Smooth muscle cell (in vitro differentiated cells): ENCODE results near the gene WAPL. TPM values are rescaled to one million over a fixed set of nuclear protein-coding genes. Genes with fewer than 3 reads are reported as not detected.

Experiments used
- DNase-seq: peaks from one replicate; lab custom pipeline; 2025; ENCODE audit not compliant: unreplicated experiment; lab: John Stamatoyannopoulos, UW
- H2AFZ ChIP-seq: fragments of 200-600 bp; sonication (generic); 2 replicates; pipeline ENCODE4 v1.6.0; 2016; ENCODE audit warnings: antibody characterized with exemption, low read depth, mild to moderate bottlenecking
- H3F3A ChIP-seq: fragments of 200-600 bp; sonication (generic); 2 replicates; pipeline ENCODE4 v1.6.0; 2017; ENCODE audit warnings: antibody characterized with exemption, low read depth
- H3K27ac ChIP-seq: fragments of 200-600 bp; sonication (generic); 2 replicates; pipeline ENCODE4 v1.5.1; 2016; ENCODE audit warnings: low read depth, mild to moderate bottlenecking
- H3K27me3 ChIP-seq: fragments of 200-600 bp; sonication (generic); 2 replicates; pipeline ENCODE4 v1.6.1; 2016; ENCODE audit warnings: low read depth, mild to moderate bottlenecking
- H3K36me3 ChIP-seq: fragments of 200-600 bp; sonication (generic); 2 replicates; pipeline ENCODE4 v1.5.1; 2016; ENCODE audit warnings: low read depth
- H3K4me1 ChIP-seq: fragments of 200-600 bp; sonication (generic); 2 replicates; pipeline ENCODE4 v1.5.1; 2016; ENCODE audit warnings: low read depth
- H3K4me2 ChIP-seq: fragments of 200-600 bp; sonication (generic); 2 replicates; pipeline ENCODE4 v1.6.0; 2016; ENCODE audit warnings: mild to moderate bottlenecking
- H3K4me3 ChIP-seq: fragments of 200-600 bp; sonication (generic); 2 replicates; pipeline ENCODE4 v1.5.1; 2016; ENCODE audit warnings: mild to moderate bottlenecking
- H3K79me2 ChIP-seq: fragments of 200-600 bp; sonication (generic); 2 replicates; pipeline ENCODE4 v1.6.0; 2016; ENCODE audit warnings: low read depth, mild to moderate bottlenecking
- H3K9ac ChIP-seq: fragments of 200-600 bp; sonication (generic); 2 replicates; pipeline ENCODE4 v1.6.0; 2016; ENCODE audit warnings: low read depth
- H3K9me3 ChIP-seq: fragments of 200-600 bp; sonication (generic); replicated peaks from 2 replicates; pipeline ENCODE4 v1.5.1; 2016; ENCODE audit warnings: low read depth
- H4K20me1 ChIP-seq: fragments of 200-600 bp; sonication (generic); 2 replicates; pipeline ENCODE4 v1.6.0; 2016; ENCODE audit warnings: low read depth
- WGBS: methylation state at CpG from one replicate; pipeline ENCODE4 v1.1.7; 2016; ENCODE audit warnings: low lambda C conversion rate; 5-methylcytosine and 5-hydroxymethylcytosine counted together
- polyA plus RNA-seq: library from polyadenylated mRNA; unstranded; fragments of >200 nt; fragmentation: Nextera tagmentation; extraction: Ambion mirVana; gene quantifications from 2 replicates; pipeline ENCODE4 v1.2.1, GENCODE V29; 2016
- small RNA-seq: library from RNA; depleted of rRNA; stranded (forward); fragments of <200 nt; gene quantifications from one replicate; pipeline ENCODE3, GENCODE V24; 2014
- total RNA-seq: library from RNA; depleted of rRNA; stranded (reverse); fragments of >200 nt; gene quantifications from 2 replicates; pipeline ENCODE4 v1.2.3, GENCODE V29; 2014
- TF ChIP-seq, protein P1 (sequence below): fragments of 200-600 bp; sonication (generic); IDR thresholded peaks from 2 replicates; pipeline ENCODE4 v1.5.1; 2017; ENCODE audit warnings: borderline replicate concordance, mild to moderate bottlenecking, antibody characterized with exemption; ENCODE audit not compliant: insufficient read depth, poor library complexity, severe bottlenecking

WAPL gene
- total and polyA plus RNA-seq, 2 experiments from 2014 or later = 14.0 to 30.5 TPM

DNA sequence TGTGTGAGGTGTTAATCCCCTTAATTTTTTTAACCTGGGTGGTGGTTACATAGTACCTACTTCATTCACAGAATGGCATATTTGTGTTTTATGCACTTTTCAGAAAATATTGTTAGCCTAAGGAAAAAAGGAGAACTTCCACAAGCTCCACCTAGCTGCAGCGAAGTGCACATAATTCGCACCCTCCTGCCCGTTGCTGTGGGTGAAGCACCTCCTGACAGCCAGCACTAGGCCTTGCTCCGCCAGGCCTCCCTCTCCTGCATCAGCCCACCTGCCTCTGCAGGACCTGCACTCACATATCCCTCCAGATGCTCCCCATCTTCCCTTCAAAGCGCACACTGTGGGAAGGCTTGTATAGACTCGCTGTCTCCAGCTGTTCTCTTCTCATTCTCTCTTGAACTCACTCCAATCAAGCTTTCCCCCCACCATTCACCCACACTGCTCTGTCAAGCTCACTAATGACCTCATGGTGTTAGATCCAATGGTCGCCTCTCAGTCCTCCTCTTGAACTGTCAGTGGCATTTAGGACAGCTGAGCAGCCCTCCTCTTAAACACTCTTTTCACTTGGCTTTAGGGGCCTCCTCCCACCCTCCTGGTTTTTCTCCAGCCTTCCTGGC lies 134.3 kb downstream of the WAPL start:
- no peak for DNase-seq
- Histone ChIP-seq H3F3A (no peaks in the 10 kb centered on the region), H3K4me1 (no peaks in the 10 kb centered on the region), H3K4me2 (no peak overlapping the region), H3K27me3 (peaks cover 37% of the 10 kb centered on the region), H3K27ac (no peak overlapping the region), H3K36me3 (no peaks in the 10 kb centered on the region), H2AFZ (no peak overlapping the region), H3K4me3 (no peak overlapping the region), H3K79me2 (no peaks in the 10 kb centered on the region), H3K9me3 (no peaks in the 10 kb centered on the region), H4K20me1 (no peaks in the 10 kb centered on the region), H3K9ac (no peak overlapping the region)
- TF ChIP-seq, protein P1, sequence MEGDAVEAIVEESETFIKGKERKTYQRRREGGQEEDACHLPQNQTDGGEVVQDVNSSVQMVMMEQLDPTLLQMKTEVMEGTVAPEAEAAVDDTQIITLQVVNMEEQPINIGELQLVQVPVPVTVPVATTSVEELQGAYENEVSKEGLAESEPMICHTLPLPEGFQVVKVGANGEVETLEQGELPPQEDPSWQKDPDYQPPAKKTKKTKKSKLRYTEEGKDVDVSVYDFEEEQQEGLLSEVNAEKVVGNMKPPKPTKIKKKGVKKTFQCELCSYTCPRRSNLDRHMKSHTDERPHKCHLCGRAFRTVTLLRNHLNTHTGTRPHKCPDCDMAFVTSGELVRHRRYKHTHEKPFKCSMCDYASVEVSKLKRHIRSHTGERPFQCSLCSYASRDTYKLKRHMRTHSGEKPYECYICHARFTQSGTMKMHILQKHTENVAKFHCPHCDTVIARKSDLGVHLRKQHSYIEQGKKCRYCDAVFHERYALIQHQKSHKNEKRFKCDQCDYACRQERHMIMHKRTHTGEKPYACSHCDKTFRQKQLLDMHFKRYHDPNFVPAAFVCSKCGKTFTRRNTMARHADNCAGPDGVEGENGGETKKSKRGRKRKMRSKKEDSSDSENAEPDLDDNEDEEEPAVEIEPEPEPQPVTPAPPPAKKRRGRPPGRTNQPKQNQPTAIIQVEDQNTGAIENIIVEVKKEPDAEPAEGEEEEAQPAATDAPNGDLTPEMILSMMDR = no peak
- 76% methylated on average over 7 of the region's 7 CpGs for WGBS

DNA sequence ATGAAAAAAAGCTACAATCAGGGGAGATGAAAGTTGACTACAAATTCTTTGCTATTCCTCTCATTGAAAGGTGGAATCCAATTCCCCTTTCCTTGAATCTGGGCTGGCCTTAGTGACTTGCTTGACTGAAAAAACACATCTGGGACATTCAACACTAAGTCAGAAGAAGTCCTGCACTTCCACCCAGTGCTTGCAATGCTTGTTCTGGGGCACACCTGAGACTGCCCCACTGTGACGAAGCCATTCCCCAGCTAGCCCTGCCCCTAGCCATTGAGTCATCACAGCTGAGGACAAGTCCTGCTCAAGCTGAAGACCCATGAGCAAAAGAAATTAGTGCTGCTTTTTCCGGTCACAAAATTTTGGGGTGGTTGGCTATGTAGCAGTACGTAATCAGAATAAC lies 135.8 kb downstream of the WAPL start:
- WGBS = 82% methylated on average over 3 of the region's 3 CpGs
- H3K27me3 ChIP-seq = peaks cover 35% of the 10 kb centered on the region
- H3K9ac ChIP-seq = no peak overlapping the region
- no peaks in the 10 kb centered on the region for H3K36me3 ChIP-seq
- H3K4me2 ChIP-seq = no peak overlapping the region
- no peak overlapping the region for H3K27ac ChIP-seq
- TF ChIP-seq, protein P1 = no peak
- H2AFZ ChIP-seq = no peak overlapping the region
- H3K4me3 ChIP-seq = no peak overlapping the region
- H3K4me1 ChIP-seq = no peaks in the 10 kb centered on the region
- no peaks in the 10 kb centered on the region for H3F3A ChIP-seq
- no peaks in the 10 kb centered on the region for H4K20me1 ChIP-seq
- DNase-seq = no peak
- no peaks in the 10 kb centered on the region for H3K79me2 ChIP-seq
- no peaks in the 10 kb centered on the region for H3K9me3 ChIP-seq

Small RNAs within 50 kb of the gene (small RNA-seq; reads per million reads assigned to genes)
- gene RNU6-780P = not detected

Other genes with a start within 250 kb of the WAPL start
- 7.4 and 7.5 TPM in 2 replicates for gene GRID1, start 155.0 kb downstream of the WAPL start, total RNA-seq
- gene GRID1, start 155.0 kb downstream of the WAPL start, polyA plus RNA-seq = 3.1 and 4.4 TPM in 2 replicates
- gene OPN4, start 132.8 kb upstream of the WAPL start, total RNA-seq = not detected in 2 replicates
- gene OPN4, start 132.8 kb upstream of the WAPL start, polyA plus RNA-seq = not detected in 2 replicates
- gene LDB3, start 146.7 kb upstream of the WAPL start, total RNA-seq = 0.13 and 0.31 TPM in 2 replicates
- 0.24 and 0.61 TPM in 2 replicates for gene LDB3, start 146.7 kb upstream of the WAPL start, polyA plus RNA-seq
- gene BMPR1A, start 234.8 kb upstream of the WAPL start, total RNA-seq = 52.2 and 80.9 TPM in 2 replicates
- 13.6 and 15.5 TPM in 2 replicates for gene BMPR1A, start 234.8 kb upstream of the WAPL start, polyA plus RNA-seq